CD4-positive, alpha-beta T cell treated with Interferon gamma for 1 hour (primary cell): ENCODE results near the gene SLC7A1.

Experiments used
- DNase-seq: peaks from one replicate; pipeline ENCODE4 v3.0.0-alpha.2; 2020

SLC7A1 gene

GRCh38 chr13:29550430-29550988 is 45.0 kb downstream of the SLC7A1 start:
- DNase-seq, result no peak

GRCh38 chr13:29548722-29549121 is 46.8 kb downstream of the SLC7A1 start:
- DNase-seq, result no peak

GRCh38 chr13:29547153-29547552 is 48.3 kb downstream of the SLC7A1 start:
- DNase-seq, result no peak

GRCh38 chr13:29546662-29547061 is 48.8 kb downstream of the SLC7A1 start:
- DNase-seq, result no peak

- no peak for DNase-seq
Measured at GRCh38 chr13:29545988-29546387, 49.5 kb downstream of the SLC7A1 start.

GRCh38 chr13:29543230-29544215 is 52.0 kb downstream of the SLC7A1 start:
- no peak for DNase-seq

GRCh38 chr13:29542381-29542780 is 53.1 kb downstream of the SLC7A1 start:
- no peak for DNase-seq

- no peak for DNase-seq
Measured at GRCh38 chr13:29541400-29541799, 54.1 kb downstream of the SLC7A1 start.

GRCh38 chr13:29540799-29541198 is 54.7 kb downstream of the SLC7A1 start:
- no peak for DNase-seq

- no peak for DNase-seq
Measured at GRCh38 chr13:29540334-29540733, 55.2 kb downstream of the SLC7A1 start.

GRCh38 chr13:29539856-29540255 is 55.6 kb downstream of the SLC7A1 start:
- no peak for DNase-seq

- DNase-seq, result no peak
Measured at GRCh38 chr13:29538652-29539040, 56.8 kb downstream of the SLC7A1 start.

- no peak for DNase-seq
Measured at GRCh38 chr13:29537736-29538651, 57.5 kb downstream of the SLC7A1 start.

- DNase-seq, result no peak
Measured at GRCh38 chr13:29536853-29537252, 58.6 kb downstream of the SLC7A1 start.

GRCh38 chr13:29535663-29536655 is 59.5 kb downstream of the SLC7A1 start:
- no peak for DNase-seq

- DNase-seq, result no peak
Measured at GRCh38 chr13:29534083-29534482, 61.4 kb downstream of the SLC7A1 start.

- no peak for DNase-seq
Measured at GRCh38 chr13:29532821-29533220, 62.7 kb downstream of the SLC7A1 start.

- DNase-seq, result no peak
Measured at GRCh38 chr13:29532116-29532515, 63.4 kb downstream of the SLC7A1 start.

- no peak for DNase-seq
Measured at GRCh38 chr13:29530901-29531300, 64.6 kb downstream of the SLC7A1 start.

- peak; percentile 24 for DNase-seq
Measured at GRCh38 chr13:29529754-29530153, 65.7 kb downstream of the SLC7A1 start.

- DNase-seq, result no peak
Measured at GRCh38 chr13:29527916-29528315, 67.6 kb downstream of the SLC7A1 start.

GRCh38 chr13:29527511-29527910 is 68.0 kb downstream of the SLC7A1 start:
- DNase-seq, result no peak
